Ishikawa (cell line): ENCODE data around the gene RAB17.

Experiments
- CEBPB ChIP-seq: IDR thresholded peaks from 2 replicates; pipeline ENCODE4 v1.6.1; 2012
- CREB1 ChIP-seq: IDR thresholded peaks from 2 replicates; pipeline ENCODE4 v1.6.1; 2012; ENCODE audit warnings: low read depth
- EGR1 ChIP-seq: IDR thresholded peaks from 2 replicates; pipeline ENCODE4 v1.6.1; 2012
- EP300 ChIP-seq: IDR thresholded peaks from 2 replicates; pipeline ENCODE4 v1.6.1; 2012; ENCODE audit warnings: borderline replicate concordance
- FOXM1 ChIP-seq: IDR thresholded peaks from 2 replicates; pipeline ENCODE4 v1.6.1; 2012; ENCODE audit warnings: low read depth, borderline replicate concordance
- NFIC ChIP-seq: IDR thresholded peaks from 2 replicates; pipeline ENCODE4 v1.6.1; 2012
- RAD21 ChIP-seq: IDR thresholded peaks from 2 replicates; pipeline ENCODE4 v1.6.1; 2012; ENCODE audit warnings: low read depth
- TAF1 ChIP-seq: IDR thresholded peaks from 2 replicates; pipeline ENCODE4 v1.6.1; 2012; ENCODE audit warnings: low read depth, mild to moderate bottlenecking
- TCF12 ChIP-seq: IDR thresholded peaks from 2 replicates; pipeline ENCODE4 v1.6.1; 2012; ENCODE audit warnings: low read depth
- TEAD4 ChIP-seq: IDR thresholded peaks from 2 replicates; pipeline ENCODE4 v1.6.1; 2012
- YY1 ChIP-seq: IDR thresholded peaks from 2 replicates; pipeline ENCODE4 v1.6.1; 2012; ENCODE audit warnings: low read depth
- ZBTB7A ChIP-seq: IDR thresholded peaks from 2 replicates; pipeline ENCODE4 v1.6.1; 2012; ENCODE audit warnings: low read depth
- TF ChIP-seq, protein P1 (sequence below): IDR thresholded peaks from 2 replicates; pipeline ENCODE4 v1.6.1; 2012; ENCODE audit warnings: low read depth, mild to moderate bottlenecking
- TF ChIP-seq, protein P2 (sequence below): IDR thresholded peaks from 2 replicates; pipeline ENCODE4 v1.6.1; 2012
- TF ChIP-seq, protein P3 (sequence below): IDR thresholded peaks from 2 replicates; pipeline ENCODE4 v1.6.1; 2012

Gene RAB17

DNA sequence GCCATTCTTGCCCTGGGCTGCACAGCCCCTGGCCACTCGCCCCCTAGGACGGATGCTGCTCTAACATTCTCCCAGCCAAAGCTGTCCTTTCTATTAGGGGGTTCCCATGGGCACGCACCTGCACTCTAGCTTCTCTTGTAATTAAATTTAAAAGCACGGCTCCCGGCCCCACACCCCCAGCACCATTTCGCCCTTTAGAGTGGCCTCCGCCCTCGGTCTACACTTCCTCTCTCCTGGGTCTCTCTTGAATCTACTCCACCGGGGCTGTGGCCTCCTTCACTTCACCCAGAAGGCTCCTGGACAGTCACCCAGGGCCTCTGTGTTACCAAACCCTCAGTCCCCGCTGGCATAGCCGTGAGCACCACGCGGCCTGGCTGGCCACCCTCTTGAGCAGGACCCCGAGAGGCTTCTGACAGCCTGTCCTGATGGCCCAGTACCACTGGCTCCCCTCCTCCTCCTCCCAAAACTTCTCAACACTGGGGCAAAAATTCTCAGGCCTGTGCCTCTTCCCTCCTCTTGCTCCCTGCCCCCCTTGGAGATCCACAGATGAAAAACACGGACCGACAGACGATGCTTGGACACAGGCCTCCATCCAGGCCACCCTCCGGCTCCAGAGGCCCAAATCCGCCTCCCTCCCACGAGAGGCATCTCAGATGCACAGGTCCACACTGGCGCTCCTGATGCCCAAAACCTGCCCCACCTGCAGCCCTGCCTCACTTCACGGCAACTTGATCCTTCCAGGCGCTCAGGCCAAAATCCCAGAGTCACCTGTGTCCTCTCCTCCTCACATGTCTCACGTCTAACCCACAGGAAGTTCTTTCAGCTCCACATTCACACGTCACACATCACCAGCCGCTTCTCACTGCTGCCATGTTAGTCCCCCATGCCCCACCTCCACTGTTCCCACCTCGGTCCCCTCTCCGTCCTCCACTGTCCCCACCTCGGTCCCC, 6.9 kb upstream of the RAB17 start:
- TF ChIP-seq, protein P1, sequence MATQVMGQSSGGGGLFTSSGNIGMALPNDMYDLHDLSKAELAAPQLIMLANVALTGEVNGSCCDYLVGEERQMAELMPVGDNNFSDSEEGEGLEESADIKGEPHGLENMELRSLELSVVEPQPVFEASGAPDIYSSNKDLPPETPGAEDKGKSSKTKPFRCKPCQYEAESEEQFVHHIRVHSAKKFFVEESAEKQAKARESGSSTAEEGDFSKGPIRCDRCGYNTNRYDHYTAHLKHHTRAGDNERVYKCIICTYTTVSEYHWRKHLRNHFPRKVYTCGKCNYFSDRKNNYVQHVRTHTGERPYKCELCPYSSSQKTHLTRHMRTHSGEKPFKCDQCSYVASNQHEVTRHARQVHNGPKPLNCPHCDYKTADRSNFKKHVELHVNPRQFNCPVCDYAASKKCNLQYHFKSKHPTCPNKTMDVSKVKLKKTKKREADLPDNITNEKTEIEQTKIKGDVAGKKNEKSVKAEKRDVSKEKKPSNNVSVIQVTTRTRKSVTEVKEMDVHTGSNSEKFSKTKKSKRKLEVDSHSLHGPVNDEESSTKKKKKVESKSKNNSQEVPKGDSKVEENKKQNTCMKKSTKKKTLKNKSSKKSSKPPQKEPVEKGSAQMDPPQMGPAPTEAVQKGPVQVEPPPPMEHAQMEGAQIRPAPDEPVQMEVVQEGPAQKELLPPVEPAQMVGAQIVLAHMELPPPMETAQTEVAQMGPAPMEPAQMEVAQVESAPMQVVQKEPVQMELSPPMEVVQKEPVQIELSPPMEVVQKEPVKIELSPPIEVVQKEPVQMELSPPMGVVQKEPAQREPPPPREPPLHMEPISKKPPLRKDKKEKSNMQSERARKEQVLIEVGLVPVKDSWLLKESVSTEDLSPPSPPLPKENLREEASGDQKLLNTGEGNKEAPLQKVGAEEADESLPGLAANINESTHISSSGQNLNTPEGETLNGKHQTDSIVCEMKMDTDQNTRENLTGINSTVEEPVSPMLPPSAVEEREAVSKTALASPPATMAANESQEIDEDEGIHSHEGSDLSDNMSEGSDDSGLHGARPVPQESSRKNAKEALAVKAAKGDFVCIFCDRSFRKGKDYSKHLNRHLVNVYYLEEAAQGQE = no peak
- no peak for TF ChIP-seq EP300
- no peak for TF ChIP-seq NFIC
- no peak for TF ChIP-seq RAD21
- TF ChIP-seq CREB1 = no peak
- no peak for TF ChIP-seq YY1
- TF ChIP-seq ZBTB7A = no peak
- TF ChIP-seq CEBPB = no peak
- TF ChIP-seq FOXM1 = no peak

DNA sequence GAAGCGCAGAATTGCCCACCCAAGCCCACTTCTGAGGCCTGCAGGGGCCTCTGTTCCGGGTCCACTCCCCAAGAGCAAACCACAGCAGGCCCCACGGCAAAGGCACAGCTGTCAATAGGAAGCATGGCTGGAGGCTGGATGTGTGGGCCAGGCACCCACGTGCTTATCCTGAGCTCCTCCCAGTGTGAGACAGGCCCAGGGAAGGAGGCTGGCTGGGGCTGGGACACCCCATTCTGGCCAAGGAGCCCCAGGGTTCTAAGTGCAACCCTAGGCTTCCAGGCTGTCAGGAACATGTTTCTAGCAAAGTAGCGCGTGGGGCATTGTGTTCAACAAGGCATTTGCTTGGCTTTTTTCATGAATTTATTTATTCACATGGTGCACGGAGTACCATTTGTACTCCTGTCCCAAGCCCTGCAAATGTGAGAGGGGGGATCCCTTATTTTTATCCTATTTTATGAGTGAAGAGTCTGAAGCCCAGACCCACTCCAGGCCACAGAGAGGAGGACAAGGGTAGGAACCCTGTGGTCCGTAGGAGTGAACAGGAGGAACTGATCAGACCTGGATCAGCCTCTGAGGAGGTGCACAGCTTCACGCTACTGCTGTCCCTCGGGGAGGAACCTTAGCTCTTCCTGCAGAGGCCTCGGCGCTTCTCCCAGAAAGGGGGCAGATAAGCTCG, 6.1 kb upstream of the RAB17 start:
- TF ChIP-seq FOXM1 (no peak), EP300 (no peak), RAD21 (no peak), TCF12 (no peak), CEBPB (no peak), CREB1 (no peak), TAF1 (no peak), YY1 (no peak), ZBTB7A (no peak), NFIC (no peak)
- TF ChIP-seq, protein P1 = no peak
- TF ChIP-seq, protein P2, sequence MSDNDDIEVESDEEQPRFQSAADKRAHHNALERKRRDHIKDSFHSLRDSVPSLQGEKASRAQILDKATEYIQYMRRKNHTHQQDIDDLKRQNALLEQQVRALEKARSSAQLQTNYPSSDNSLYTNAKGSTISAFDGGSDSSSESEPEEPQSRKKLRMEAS = no peak

DNA sequence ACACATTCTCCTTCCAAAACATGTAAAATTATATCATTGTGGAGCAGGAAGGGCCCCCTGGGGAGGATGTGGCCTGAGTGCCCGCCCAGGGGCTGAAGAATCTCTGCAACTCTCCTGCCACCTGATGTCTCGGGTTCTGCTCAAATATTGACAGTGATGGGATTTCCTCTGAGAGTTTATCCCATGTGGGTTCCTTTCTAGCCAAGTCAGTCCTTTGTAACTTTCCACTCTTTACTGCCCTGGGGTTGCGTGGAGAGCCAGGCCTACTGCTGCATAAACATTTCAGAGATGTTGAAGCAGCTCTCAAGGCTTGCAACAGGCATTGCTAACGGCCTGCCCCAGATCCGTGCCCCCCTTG, 4.0 kb upstream of the RAB17 start:
- TF ChIP-seq, protein P1 = no peak
- no peak for TF ChIP-seq YY1
- TF ChIP-seq, protein P2 = no peak
- TF ChIP-seq EP300 = no peak
- no peak for TF ChIP-seq TEAD4
- TF ChIP-seq EGR1 = no peak
- no peak for TF ChIP-seq TAF1
- TF ChIP-seq CEBPB = no peak
- TF ChIP-seq NFIC = no peak
- no peak for TF ChIP-seq TCF12

DNA sequence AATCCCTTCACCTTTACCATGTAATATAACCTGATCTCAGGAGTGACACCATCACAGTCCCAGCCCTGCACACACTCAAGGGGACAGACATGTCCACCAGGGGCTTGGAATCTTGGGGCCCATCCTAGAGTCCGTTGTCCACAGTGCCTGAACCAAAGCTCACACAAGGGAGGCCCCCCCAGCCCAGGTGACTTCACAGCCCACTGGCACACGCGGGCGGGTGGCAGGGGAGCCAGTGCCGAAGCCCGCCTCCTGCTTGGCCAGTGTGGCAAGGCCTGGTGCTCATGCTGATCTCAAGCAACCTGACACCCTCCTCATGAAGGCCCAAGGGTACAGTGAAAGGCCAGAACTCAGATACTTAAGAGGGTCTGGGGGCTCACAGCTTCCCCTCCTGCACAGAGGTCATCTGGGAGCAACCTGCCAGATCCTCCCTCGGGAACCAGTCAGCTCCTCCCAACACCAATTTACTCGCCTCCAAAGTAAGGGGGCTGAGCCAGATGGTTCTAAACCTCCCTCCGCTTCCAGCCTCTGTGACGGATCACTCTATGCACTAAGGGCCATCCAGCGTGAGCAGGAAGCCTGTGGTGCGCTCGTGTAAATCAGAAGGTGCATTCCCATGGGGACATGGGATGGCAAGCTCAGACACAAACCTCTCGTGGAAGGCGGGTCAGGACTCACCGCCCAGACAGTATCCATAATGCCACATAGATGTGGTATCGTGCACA, 3.2 kb upstream of the RAB17 start:
- TF ChIP-seq, protein P3, sequence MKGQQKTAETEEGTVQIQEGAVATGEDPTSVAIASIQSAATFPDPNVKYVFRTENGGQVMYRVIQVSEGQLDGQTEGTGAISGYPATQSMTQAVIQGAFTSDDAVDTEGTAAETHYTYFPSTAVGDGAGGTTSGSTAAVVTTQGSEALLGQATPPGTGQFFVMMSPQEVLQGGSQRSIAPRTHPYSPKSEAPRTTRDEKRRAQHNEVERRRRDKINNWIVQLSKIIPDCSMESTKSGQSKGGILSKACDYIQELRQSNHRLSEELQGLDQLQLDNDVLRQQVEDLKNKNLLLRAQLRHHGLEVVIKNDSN = no peak
- no peak for TF ChIP-seq FOXM1
- no peak for TF ChIP-seq EGR1
- no peak for TF ChIP-seq EP300
- no peak for TF ChIP-seq TCF12
- no peak for TF ChIP-seq RAD21
- no peak for TF ChIP-seq TAF1
- no peak for TF ChIP-seq NFIC
